Activated naive CD8-positive, alpha-beta T cell treated with anti-CD3 and anti-CD28 coated beads, Interleukin-2, amount 10 ng/mL, durations not matched to agents 7 days and 5 days (primary cell): Measurements from ENCODE around the gene NASP. TPM values are rescaled to one million over a fixed set of nuclear protein-coding genes. Genes with fewer than 3 reads are reported as not detected.

ENCODE experiments used
- ATAC-seq: fragments of 150-1000 bp; cut with Tn5 transposase; one replicate; pipeline ENCODE4 v1.10.0; 2021; ENCODE audit warnings: low read depth, moderate library complexity
- POLR2A ChIA-PET: fragments of 350-600 bp; sonication (Branson Sonifier 250); formaldehyde crosslinking; loops from one replicate; lab custom pipeline; 2021; ENCODE audit warnings: antibody characterized with exemption; lab: Charles Lee
- DNase-seq: peaks from one replicate; pipeline ENCODE4 v3.0.0; 2021
- H3K27ac Mint-ChIP-seq: one replicate; pipeline ENCODE4 v1.8.0; 2022; ENCODE audit warnings: mild to moderate bottlenecking, mixed read lengths
- H3K27me3 Mint-ChIP-seq: one replicate; pipeline ENCODE4 v1.8.0; 2022; ENCODE audit warnings: mild to moderate bottlenecking, moderate library complexity, mixed read lengths
- H3K36me3 Mint-ChIP-seq: one replicate; pipeline ENCODE4 v1.8.0; 2021; ENCODE audit warnings: mild to moderate bottlenecking, mixed read lengths
- H3K4me1 Mint-ChIP-seq: one replicate; pipeline ENCODE4 v1.8.0; 2021; ENCODE audit warnings: mixed read lengths
- H3K4me3 Mint-ChIP-seq: one replicate; pipeline ENCODE4 v1.8.0; 2022; ENCODE audit warnings: mild to moderate bottlenecking, moderate library complexity, mixed read lengths
- H3K9me3 Mint-ChIP-seq: one replicate; pipeline ENCODE4 v1.8.0; 2021; ENCODE audit warnings: mixed read lengths
- total RNA-seq, 2 experiments: library from RNA; stranded (reverse); gene quantifications; one replicate each; pipeline ENCODE4 v1.2.3, GENCODE V29; 2021

The NASP gene
- total RNA-seq, 2 experiments from 2014 or later, result 184 to 188 TPM

GRCh38 chr1:45612941-45613579, 29.2 kb downstream of the NASP start:
- ATAC-seq (no peak), DNase-seq (no peak)
- Mint-ChIP-seq H3K36me3 (peaks cover 48% of the 10 kb centered on the region), H3K4me3 (no peak overlapping the region), H3K27me3 (no peaks in the 10 kb centered on the region), H3K4me1 (peaks cover 2% of the 10 kb centered on the region), H3K9me3 (no peaks in the 10 kb centered on the region), H3K27ac (no peak overlapping the region)
- POLR2A ChIA-PET, result no interaction called here

GRCh38 chr1:45615885-45616284, 32.0 kb downstream of the NASP start:
- Mint-ChIP-seq H3K4me3 (no peak overlapping the region), H3K27me3 (no peaks in the 10 kb centered on the region), H3K9me3 (no peaks in the 10 kb centered on the region), H3K36me3 (peaks cover 39% of the 10 kb centered on the region), H3K4me1 (no peaks in the 10 kb centered on the region), H3K27ac (no peak overlapping the region)
- ATAC-seq, result no peak
- POLR2A ChIA-PET, result no interaction called here
- no peak for DNase-seq

- Mint-ChIP-seq H3K4me3 (no peak overlapping the region), H3K36me3 (peaks cover 33% of the 10 kb centered on the region), H3K27me3 (no peaks in the 10 kb centered on the region), H3K4me1 (no peaks in the 10 kb centered on the region), H3K9me3 (no peaks in the 10 kb centered on the region), H3K27ac (no peak overlapping the region)
- ATAC-seq, result no peak
- DNase-seq, result no peak
- POLR2A ChIA-PET, result no interaction called here
Measured at GRCh38 chr1:45617618-45618017, 33.8 kb downstream of the NASP start.

GRCh38 chr1:45619149-45619921, 35.5 kb downstream of the NASP start:
- Mint-ChIP-seq H3K4me3 (no peak overlapping the region), H3K27ac (peak overlapping the region; percentile 21), H3K27me3 (no peaks in the 10 kb centered on the region), H3K36me3 (peaks cover 31% of the 10 kb centered on the region), H3K9me3 (no peaks in the 10 kb centered on the region), H3K4me1 (no peaks in the 10 kb centered on the region)
- DNase-seq, result no peak
- POLR2A ChIA-PET, result no interaction called here
- ATAC-seq, result no peak

GRCh38 chr1:45620588-45621500, 37.0 kb downstream of the NASP start:
- DNase-seq (no peak), ATAC-seq (no peak)
- H3K4me3 Mint-ChIP-seq, result no peak overlapping the region
- H3K27me3 Mint-ChIP-seq, result no peaks in the 10 kb centered on the region
- H3K4me1 Mint-ChIP-seq, result no peaks in the 10 kb centered on the region
- H3K9me3 Mint-ChIP-seq, result no peaks in the 10 kb centered on the region
- peak overlapping the region; percentile 64 for H3K27ac Mint-ChIP-seq
- peaks cover 23% of the 10 kb centered on the region for H3K36me3 Mint-ChIP-seq
- POLR2A ChIA-PET, result interaction anchor here (0.5 to 0.6 kb wide), 2 partner anchors 25 to 92 kb away, joined by 3 to 4 read pairs; no protein-coding TSS in a partner anchor

GRCh38 chr1:45621501-45621836, 37.6 kb downstream of the NASP start:
- no peak overlapping the region for H3K4me3 Mint-ChIP-seq
- peaks cover 16% of the 10 kb centered on the region for H3K36me3 Mint-ChIP-seq
- H3K27ac Mint-ChIP-seq, result peak overlapping the region; percentile 34
- H3K4me1 Mint-ChIP-seq, result no peaks in the 10 kb centered on the region
- POLR2A ChIA-PET, result no interaction called here
- ATAC-seq (no peak), DNase-seq (no peak)
- H3K27me3 Mint-ChIP-seq, result no peaks in the 10 kb centered on the region
- no peaks in the 10 kb centered on the region for H3K9me3 Mint-ChIP-seq

GRCh38 chr1:45621895-45622523, 38.2 kb downstream of the NASP start:
- DNase-seq (no peak), ATAC-seq (no peak)
- Mint-ChIP-seq H3K4me3 (no peak overlapping the region), H3K4me1 (no peaks in the 10 kb centered on the region), H3K27me3 (no peaks in the 10 kb centered on the region), H3K9me3 (no peaks in the 10 kb centered on the region), H3K27ac (peak overlapping the region; percentile 34), H3K36me3 (peaks cover 13% of the 10 kb centered on the region)
- POLR2A ChIA-PET, result no interaction called here

GRCh38 chr1:45622524-45623394, 38.9 kb downstream of the NASP start:
- POLR2A ChIA-PET, result no interaction called here
- Mint-ChIP-seq H3K4me1 (no peaks in the 10 kb centered on the region), H3K36me3 (peaks cover 13% of the 10 kb centered on the region), H3K27ac (no peak overlapping the region), H3K27me3 (no peaks in the 10 kb centered on the region), H3K4me3 (no peak overlapping the region), H3K9me3 (no peaks in the 10 kb centered on the region)
- DNase-seq (no peak), ATAC-seq (peak; percentile 16)

- Mint-ChIP-seq H3K27ac (no peak within 1 kb of the TSS), H3K27me3 (no peaks in the 10 kb centered on the region), H3K9me3 (no peaks in the 10 kb centered on the region), H3K36me3 (peaks cover 13% of the 10 kb centered on the region), H3K4me3 (no peak within 1 kb of the TSS), H3K4me1 (no peaks in the 10 kb centered on the region)
- POLR2A ChIA-PET, result no interaction called here
- ATAC-seq (no peak), DNase-seq (no peak)
Measured at GRCh38 chr1:45623972-45624371, 40.1 kb downstream of the NASP start, which contains the start of gene CCDC17. CCDC17 (minus strand) TSS chr1:45624054; CDS start chr1:45623909, 145 bp downstream.

- POLR2A ChIA-PET, result no interaction called here
- DNase-seq, result no peak
- no peak for ATAC-seq
- Mint-ChIP-seq H3K4me1 (no peaks in the 10 kb centered on the region), H3K27ac (no peak overlapping the region), H3K4me3 (no peak overlapping the region), H3K36me3 (peaks cover 34% of the 10 kb centered on the region), H3K27me3 (no peaks in the 10 kb centered on the region), H3K9me3 (no peaks in the 10 kb centered on the region)
Measured at GRCh38 chr1:45629035-45629434, 45.2 kb downstream of the NASP start.

- no peak for DNase-seq
- peaks cover 31% of the 10 kb centered on the region for H3K36me3 Mint-ChIP-seq
- H3K4me3 Mint-ChIP-seq, result no peak overlapping the region
Measured at GRCh38 chr1:45630429-45630828, 46.6 kb downstream of the NASP start.

GRCh38 chr1:45635211-45635610, 51.4 kb downstream of the NASP start:
- H3K4me3 Mint-ChIP-seq, result no peak overlapping the region
- no peak overlapping the region for H3K27ac Mint-ChIP-seq
- H3K9me3 Mint-ChIP-seq, result no peaks in the 10 kb centered on the region
- H3K36me3 Mint-ChIP-seq, result peaks cover 18% of the 10 kb centered on the region
- DNase-seq (no peak), ATAC-seq (no peak)
- H3K4me1 Mint-ChIP-seq, result no peaks in the 10 kb centered on the region
- POLR2A ChIA-PET, result no interaction called here
- no peaks in the 10 kb centered on the region for H3K27me3 Mint-ChIP-seq

More at GRCh38 chr1:45630429-45630828, 46.6 kb downstream of the NASP start:
- H3K9me3 Mint-ChIP-seq, result no peaks in the 10 kb centered on the region
- no peaks in the 10 kb centered on the region for H3K27me3 Mint-ChIP-seq
- ATAC-seq, result no peak
- POLR2A ChIA-PET, result no interaction called here
- peak overlapping the region; percentile 47 for H3K27ac Mint-ChIP-seq
- no peaks in the 10 kb centered on the region for H3K4me1 Mint-ChIP-seq
